ENCODE data around the gene TPRG1L. TPM values are rescaled to one million over a fixed set of nuclear protein-coding genes. Genes with fewer than 3 reads are reported as not detected.

Gene TPRG1L
- total and polyA plus RNA-seq, 2 experiments from 2014 or later, result 6.2 to 20.3 TPM

GRCh38 chr1:3674100-3675094 lies 49.6 kb downstream of the TPRG1L start:
- DNase-seq (ENCODE audit: low spot score) (peak; percentile 69), ATAC-seq (peak; percentile 57)
- H3K9me3 Mint-ChIP-seq, result no peaks in the 10 kb centered on the region; the same call in 2 of the 3 replicates
- Histone ChIP-seq H3K27me3 (ENCODE audit: insufficient read depth) (no peaks in the 10 kb centered on the region), H3K9me2 (ENCODE audit: insufficient read depth) (no peaks in the 10 kb centered on the region), H3K27ac (ENCODE audit: low read depth) (no peak overlapping the region), H4K20me1 (replicated peaks; ENCODE audit: insufficient read depth) (no peaks in the 10 kb centered on the region), H3K4me2 (peak overlapping the region; percentile 65; the same call in 1 of the 2 replicates), H3F3A (replicated peaks; ENCODE audit: low read depth) (no peaks in the 10 kb centered on the region), H3K4me1 (ENCODE audit: insufficient read depth) (peaks cover 11% of the 10 kb centered on the region), H3K4me3 (peak overlapping the region; percentile 20; the same call in 1 of the 2 replicates), H3K79me2 (replicated peaks; ENCODE audit: insufficient read depth) (no peaks in the 10 kb centered on the region), H2AFZ (peak overlapping the region; percentile 72; the same call in 1 of the 2 replicates), H3K36me3 (ENCODE audit: insufficient read depth) (no peaks in the 10 kb centered on the region)
- H3K27me3 Mint-ChIP-seq (ENCODE audit: insufficient read depth, low read depth, poor library complexity), result peaks cover 24% of the 10 kb centered on the region
- TF ChIP-seq CREB1 (CRISPR knock-in tag; IDR thresholded peaks at IDR 0.05; ENCODE audit: low read depth), result no peak
- 0 out of 2 replicates have a peak, but pooled peaks have one; percentile 13 for TF ChIP-seq POLR2AphosphoS5 (IDR thresholded peaks at IDR 0.05; ENCODE audit: low read depth)
- peaks cover 28% of the 10 kb centered on the region for H3K4me1 Mint-ChIP-seq
- H3K27ac Mint-ChIP-seq, result no peak overlapping the region
- no peak overlapping the region for H3K4me3 Mint-ChIP-seq
- H3K36me3 Mint-ChIP-seq (ENCODE audit: low read depth), result no peaks in the 10 kb centered on the region; the same call in 2 of the 3 replicates

GRCh38 chr1:3675436-3675835 lies 50.6 kb downstream of the TPRG1L start:
- H3K4me3 ChIP-seq, result peak overlapping the region; percentile 37
- no peaks in the 10 kb centered on the region for H3K27me3 ChIP-seq (ENCODE audit: insufficient read depth)
- H3K9me3 Mint-ChIP-seq, result no peaks in the 10 kb centered on the region; the same call in 2 of the 3 replicates
- no peaks in the 10 kb centered on the region for H3K79me2 ChIP-seq (replicated peaks; ENCODE audit: insufficient read depth)
- no peaks in the 10 kb centered on the region for H3K9me2 ChIP-seq (ENCODE audit: insufficient read depth)
- DNase-seq (ENCODE audit: low spot score) (no peak), ATAC-seq (peak; percentile 8)
- peak overlapping the region; percentile 57 for H3K4me3 Mint-ChIP-seq
- peak overlapping the region; percentile 57 for H3K4me2 ChIP-seq
- TF ChIP-seq STAT1 (IDR thresholded peaks at IDR 0.05; ENCODE audit: unreplicated experiment), result no peak
- no peak for TF ChIP-seq NANOG (IDR thresholded peaks at IDR 0.05; ENCODE audit: borderline replicate concordance)
- peaks cover 29% of the 10 kb centered on the region for H3K4me1 Mint-ChIP-seq
- H3K27ac ChIP-seq (ENCODE audit: low read depth), result no peak overlapping the region
- no peaks in the 10 kb centered on the region for H3F3A ChIP-seq (replicated peaks; ENCODE audit: low read depth)
- H3K36me3 ChIP-seq (ENCODE audit: insufficient read depth), result no peaks in the 10 kb centered on the region
- peak overlapping the region; percentile 91 for H2AFZ ChIP-seq
- no peaks in the 10 kb centered on the region; the same call in 2 of the 3 replicates for H3K36me3 Mint-ChIP-seq (ENCODE audit: low read depth)
- peaks cover 11% of the 10 kb centered on the region for H3K4me1 ChIP-seq (ENCODE audit: insufficient read depth)
- peaks cover 32% of the 10 kb centered on the region for H3K27me3 Mint-ChIP-seq (ENCODE audit: insufficient read depth, low read depth, poor library complexity)
- no peak overlapping the region for H3K27ac Mint-ChIP-seq
- H4K20me1 ChIP-seq (replicated peaks; ENCODE audit: insufficient read depth), result no peaks in the 10 kb centered on the region

GRCh38 chr1:3676581-3677470 lies 52.0 kb downstream of the TPRG1L start:
- H3F3A ChIP-seq (replicated peaks; ENCODE audit: low read depth), result no peaks in the 10 kb centered on the region
- no peaks in the 10 kb centered on the region for H3K9me2 ChIP-seq (ENCODE audit: insufficient read depth)
- peaks cover 11% of the 10 kb centered on the region for H3K4me1 ChIP-seq (ENCODE audit: insufficient read depth)
- TF ChIP-seq CREB1 (CRISPR knock-in tag; IDR thresholded peaks at IDR 0.05; ENCODE audit: low read depth), result no peak
- ATAC-seq (no peak), DNase-seq (ENCODE audit: low spot score) (no peak)
- no peak overlapping the region for H3K27ac ChIP-seq (ENCODE audit: low read depth)
- H3K4me3 ChIP-seq, result no peak overlapping the region
- no peaks in the 10 kb centered on the region for H3K79me2 ChIP-seq (replicated peaks; ENCODE audit: insufficient read depth)
- H3K27me3 Mint-ChIP-seq (ENCODE audit: insufficient read depth, low read depth, poor library complexity), result peaks cover 30% of the 10 kb centered on the region
- no peak overlapping the region for H3K4me3 Mint-ChIP-seq
- no peaks in the 10 kb centered on the region; the same call in 2 of the 3 replicates for H3K9me3 Mint-ChIP-seq
- no peaks in the 10 kb centered on the region; the same call in 2 of the 3 replicates for H3K36me3 Mint-ChIP-seq (ENCODE audit: low read depth)
- no peak overlapping the region for H2AFZ ChIP-seq
- H3K4me2 ChIP-seq, result no peak overlapping the region
- no peaks in the 10 kb centered on the region for H4K20me1 ChIP-seq (replicated peaks; ENCODE audit: insufficient read depth)
- no peaks in the 10 kb centered on the region for H3K36me3 ChIP-seq (ENCODE audit: insufficient read depth)
- no peaks in the 10 kb centered on the region for H3K27me3 ChIP-seq (ENCODE audit: insufficient read depth)
- peaks cover 25% of the 10 kb centered on the region for H3K4me1 Mint-ChIP-seq
- no peak overlapping the region for H3K27ac Mint-ChIP-seq
